Coronary artery (tissue), 2 donors: Measurements from ENCODE around the gene SMPD3.

ENCODE experiments used
- DNase-seq: peaks from one replicate; pipeline ENCODE4 v3.0.0-alpha.2; 2017; ENCODE audit warnings: low spot score
- H3K27ac ChIP-seq, 2 donors: fragments of 200-600 bp; sonication (generic); one replicate each; pipeline ENCODE4 v1.5.1; 2016 to 2019
- H3K4me3 ChIP-seq: fragments of 200-600 bp; sonication (generic); 2 replicates; pipeline ENCODE4 v1.5.1; 2016; ENCODE audit warnings: mild to moderate bottlenecking, moderate library complexity
- CTCF ChIP-seq: fragments of 200-600 bp; sonication (generic); IDR thresholded peaks from one replicate; pipeline ENCODE4 v1.5.1; 2019; ENCODE audit warnings: antibody characterized with exemption

Gene SMPD3

DNA sequence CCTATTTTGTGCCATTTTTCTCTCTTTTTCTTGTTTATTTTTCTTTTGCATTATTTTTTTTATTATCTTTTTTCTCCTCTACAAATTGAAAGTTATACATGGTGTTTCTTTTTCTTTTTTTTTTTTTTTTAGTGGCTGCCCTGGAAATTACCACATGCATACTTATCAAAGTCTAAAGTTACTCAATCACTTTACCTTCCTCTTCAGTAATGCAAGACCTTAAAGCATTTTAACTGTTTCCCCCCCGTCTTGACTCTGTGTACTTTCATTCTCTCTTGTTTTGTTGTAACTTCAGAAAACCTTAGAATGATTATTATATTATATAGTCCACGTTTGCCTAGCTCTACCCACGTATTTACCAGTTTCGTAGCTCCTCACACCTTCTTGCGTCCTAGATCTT is 33.3 kb upstream of the SMPD3 start:
- no peak for DNase-seq
- Histone ChIP-seq H3K4me3 (no peak overlapping the region), H3K27ac (no peak overlapping the region)
- no peak for TF ChIP-seq CTCF

GRCh38 chr16:68480084-68480995 is 32.0 kb upstream of the SMPD3 start:
- Histone ChIP-seq H3K4me3 (no peak overlapping the region), H3K27ac (no peak overlapping the region)
- no peak for TF ChIP-seq CTCF
- no peak for DNase-seq

GRCh38 chr16:68479271-68479670 is 31.0 kb upstream of the SMPD3 start:
- DNase-seq = no peak
- H3K27ac ChIP-seq = no peak overlapping the region
- no peak overlapping the region for H3K4me3 ChIP-seq
- no peak for TF ChIP-seq CTCF

DNA sequence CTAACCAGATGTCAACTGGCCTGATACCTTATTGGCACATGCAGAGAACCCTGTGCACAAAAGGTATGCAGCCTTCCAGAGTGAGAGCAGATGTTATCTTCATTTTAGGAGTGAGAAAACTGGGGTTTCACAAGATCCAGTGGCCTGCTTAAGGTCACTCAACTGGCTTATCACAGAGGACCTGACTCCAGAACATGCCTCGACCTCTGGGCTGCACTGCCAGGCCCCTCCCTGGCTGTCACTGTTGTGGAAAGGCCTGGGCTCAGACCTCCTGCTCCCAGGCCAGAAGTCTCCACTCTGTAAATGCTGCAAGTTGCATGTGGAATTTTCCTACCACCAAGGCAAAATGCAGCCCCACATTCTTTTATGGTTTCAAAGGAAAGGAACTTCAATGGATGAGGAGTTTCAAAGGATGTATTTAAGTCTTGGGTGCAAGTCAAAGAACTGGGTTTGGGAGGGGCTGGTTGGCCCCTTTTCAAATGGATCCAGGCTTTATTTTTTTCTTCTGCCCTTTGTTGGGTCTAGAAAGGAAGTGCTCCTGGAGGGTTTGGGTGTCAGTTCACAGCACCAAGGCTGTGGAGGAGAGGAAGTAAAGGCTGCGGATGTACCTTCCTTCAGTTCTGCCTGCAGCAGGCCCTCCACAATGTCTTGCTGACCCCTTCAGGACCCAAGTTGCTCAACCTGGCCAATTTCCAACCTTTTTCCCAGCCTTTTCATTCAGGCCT is 30.4 kb upstream of the SMPD3 start:
- TF ChIP-seq CTCF = no peak
- DNase-seq = no peak

GRCh38 chr16:68475071-68475470 is 26.8 kb upstream of the SMPD3 start:
- no peak for DNase-seq
- Histone ChIP-seq H3K4me3 (no peak overlapping the region), H3K27ac (no peak overlapping the region)
- TF ChIP-seq CTCF = no peak

More for the DNA sequence above, 30.4 kb upstream of the SMPD3 start:
- no peak overlapping the region for H3K27ac ChIP-seq
- H3K4me3 ChIP-seq = no peak overlapping the region

- no peak overlapping the region for H3K27ac ChIP-seq
- no peak for TF ChIP-seq CTCF
- DNase-seq = no peak
- H3K4me3 ChIP-seq = no peak overlapping the region
Measured at GRCh38 chr16:68473358-68474070, 25.2 kb upstream of the SMPD3 start.
